NCI-H2081 treated with DMSO at 0.1 percent for 48 hours (cell line): ENCODE results near the gene VASH1.

Experiments used
- DNase-seq: peaks from one replicate; lab custom pipeline; 2025; lab: John Stamatoyannopoulos, UW

VASH1 gene

DNA sequence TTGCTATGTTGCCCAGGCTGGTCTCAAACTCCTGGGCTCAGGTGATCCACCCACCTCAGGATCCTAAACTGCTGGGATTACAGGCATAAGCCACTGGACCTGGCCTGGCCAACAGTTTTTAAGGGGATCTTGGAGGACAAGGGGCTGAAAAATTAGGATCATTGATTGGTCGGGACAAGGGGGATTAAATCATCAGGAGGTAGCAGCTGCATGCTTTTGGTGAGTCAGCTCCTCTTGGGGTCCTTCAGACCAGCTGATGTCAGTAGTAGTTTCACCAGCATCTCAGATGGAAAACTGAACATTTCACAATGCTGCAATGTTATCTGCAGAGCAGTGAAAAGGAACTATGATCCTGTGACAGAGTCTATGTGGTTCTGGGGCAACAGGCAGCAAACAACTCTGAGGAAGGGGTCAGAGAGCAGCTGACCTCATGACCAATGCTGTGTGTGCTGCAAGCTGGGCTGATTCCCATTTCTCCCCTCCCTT is 71.3 kb downstream of the VASH1 start:
- DNase-seq, result no peak
